Stimulated activated CD8-positive, alpha-beta memory T cell treated with anti-CD3 and anti-CD28 coated beads, Interleukin-4, amount 100 ng/mL, for 24 hours (primary cell): Measurements from ENCODE around the gene CCSER1.
"Not testable (repeated sequence)": the region's sequence is repeated elsewhere in the genome, so short reads cannot be mapped to it uniquely, and the experiment has no call there.

Experiments
- DNase-seq: peaks from one replicate; pipeline ENCODE4 v3.0.0-alpha.2; 2020; ENCODE audit warnings: low read depth

The CCSER1 gene

GRCh38 chr4:91592125-91592524 lies 1464.9 kb downstream of the CCSER1 start:
- no peak for DNase-seq

GRCh38 chr4:91596718-91597117 lies 1469.5 kb downstream of the CCSER1 start:
- no peak for DNase-seq

- no peak for DNase-seq
These were observed 1471.5 kb downstream of the CCSER1 start for GRCh38 chr4:91598696-91599095.

GRCh38 chr4:91600301-91600700 lies 1473.1 kb downstream of the CCSER1 start:
- no peak for DNase-seq

- DNase-seq: no peak
These were observed 1474.2 kb downstream of the CCSER1 start for GRCh38 chr4:91601401-91601800.

GRCh38 chr4:91611782-91612181 lies 1484.6 kb downstream of the CCSER1 start:
- no peak for DNase-seq

GRCh38 chr4:91620952-91621351 lies 1493.8 kb downstream of the CCSER1 start:
- DNase-seq: no peak

GRCh38 chr4:91621446-91621845 lies 1494.3 kb downstream of the CCSER1 start:
- DNase-seq: no peak

- no peak for DNase-seq
These were observed 1495.9 kb downstream of the CCSER1 start for GRCh38 chr4:91622925-91623602.

- DNase-seq: not testable (repeated sequence)
These were observed 1496.4 kb downstream of the CCSER1 start for GRCh38 chr4:91623603-91623967.

- DNase-seq: no peak
These were observed 1502.9 kb downstream of the CCSER1 start for GRCh38 chr4:91630054-91630453.

GRCh38 chr4:91630764-91631163 lies 1503.6 kb downstream of the CCSER1 start:
- no peak for DNase-seq

- DNase-seq: no peak
These were observed 1504.1 kb downstream of the CCSER1 start for GRCh38 chr4:91631335-91631734.

- no peak for DNase-seq
These were observed 1508.9 kb downstream of the CCSER1 start for GRCh38 chr4:91636083-91636482.
